ENCODE data around the gene EEF1A2. TPM values are rescaled to one million over a fixed set of nuclear protein-coding genes. Genes with fewer than 3 reads are reported as not detected.

EEF1A2 gene
- total and polyA plus RNA-seq, 10 donors = 0.39 to 1.4 (median 0.54) TPM

Other genes starting within 250 kb of the EEF1A2 start
- not detected for gene NKAIN4, start 244.6 kb downstream of the EEF1A2 start, total RNA-seq
- gene NKAIN4, start 244.6 kb downstream of the EEF1A2 start, polyA plus RNA-seq = under 1 TPM in 1 of 3 donors, not detected in 2; 0.09 TPM
- gene ARFGAP1, start 226.3 kb downstream of the EEF1A2 start, total RNA-seq = 100 to 1,000 TPM in 3 of 7 donors, 10 to 100 TPM in 4; 51.9 to 105 (median 91.7) TPM
- gene ARFGAP1, start 226.3 kb downstream of the EEF1A2 start, polyA plus RNA-seq = 100 to 1,000 TPM in 2 of 3 donors, 10 to 100 TPM in 1; 44.4 to 165 (median 112) TPM
- gene COL20A1, start 205.9 kb downstream of the EEF1A2 start, total RNA-seq = 1 to 10 TPM in 2 of 7 donors, under 1 TPM in 3, not detected in 2; 0.23 to 2.1 (median 0.77) TPM
- gene COL20A1, start 205.9 kb downstream of the EEF1A2 start, polyA plus RNA-seq = under 1 TPM; 0.12 to 0.77 (median 0.43) TPM
- 10 to 100 TPM in 1 of 7 donors, 1 to 10 TPM in 4, under 1 TPM in 2; 0.74 to 13.8 (median 1.7) TPM for gene CHRNA4, start 137.7 kb downstream of the EEF1A2 start, total RNA-seq
- gene CHRNA4, start 137.7 kb downstream of the EEF1A2 start, polyA plus RNA-seq = under 1 TPM in 2 of 3 donors, not detected in 1; 0.15 to 0.86 TPM
- gene KCNQ2, start 26.4 kb downstream of the EEF1A2 start, total RNA-seq = 1 to 10 TPM in 2 of 7 donors, under 1 TPM in 3, not detected in 2; 0.26 to 3.5 (median 0.65) TPM
- gene KCNQ2, start 26.4 kb downstream of the EEF1A2 start, polyA plus RNA-seq = under 1 TPM; 0.13 to 0.39 (median 0.39) TPM
- gene PPDPF, start 21.7 kb upstream of the EEF1A2 start, total RNA-seq = 100 to 1,000 TPM in 4 of 7 donors, 10 to 100 TPM in 3; 68.8 to 167 (median 105) TPM
- gene PPDPF, start 21.7 kb upstream of the EEF1A2 start, polyA plus RNA-seq = 100 to 1,000 TPM; 123 to 275 (median 186) TPM
- gene PTK6, start 38.3 kb upstream of the EEF1A2 start, total RNA-seq = 1 to 10 TPM in 1 of 7 donors, under 1 TPM in 6; 0.20 to 1.0 (median 0.77) TPM
- under 1 TPM; 0.55 to 0.72 (median 0.64) TPM for gene PTK6, start 38.3 kb upstream of the EEF1A2 start, polyA plus RNA-seq
- 1 to 10 TPM in 4 of 7 donors, under 1 TPM in 1, not detected in 2; 0.46 to 1.5 (median 1.2) TPM for gene SRMS, start 48.7 kb upstream of the EEF1A2 start, total RNA-seq
- gene SRMS, start 48.7 kb upstream of the EEF1A2 start, polyA plus RNA-seq = under 1 TPM; 0.07 to 0.19 (median 0.12) TPM
- gene FNDC11, start 55.1 kb upstream of the EEF1A2 start, total RNA-seq = 1 to 10 TPM in 4 of 7 donors, under 1 TPM in 3; 0.33 to 2.0 (median 1.0) TPM
- gene FNDC11, start 55.1 kb upstream of the EEF1A2 start, polyA plus RNA-seq = 1 to 10 TPM in 1 of 3 donors, under 1 TPM in 2; 0.91 to 1.8 (median 0.98) TPM
- 100 to 1,000 TPM in 1 of 7 donors, 10 to 100 TPM in 6; 56.5 to 120 (median 66.0) TPM for gene HELZ2, start 75.2 kb upstream of the EEF1A2 start, total RNA-seq
- gene HELZ2, start 75.2 kb upstream of the EEF1A2 start, polyA plus RNA-seq = 10 to 100 TPM in 1 of 3 donors, 1 to 10 TPM in 2; 4.3 to 21.2 (median 5.7) TPM
- gene GMEB2, start 128.0 kb upstream of the EEF1A2 start, total RNA-seq = 10 to 100 TPM; 11.1 to 15.0 (median 13.9) TPM
- 10 to 100 TPM in 2 of 3 donors, 1 to 10 TPM in 1; 8.6 to 12.9 (median 10.4) TPM for gene GMEB2, start 128.0 kb upstream of the EEF1A2 start, polyA plus RNA-seq
- 10 to 100 TPM; 16.1 to 57.0 (median 44.0) TPM for gene STMN3, start 154.3 kb upstream of the EEF1A2 start, total RNA-seq
- gene STMN3, start 154.3 kb upstream of the EEF1A2 start, polyA plus RNA-seq = 10 to 100 TPM; 21.2 to 38.9 (median 24.6) TPM
- 10 to 100 TPM; 36.4 to 49.8 (median 43.2) TPM for gene RTEL1, start 159.2 kb upstream of the EEF1A2 start, total RNA-seq
- 10 to 100 TPM in 2 of 3 donors, 1 to 10 TPM in 1; 7.3 to 23.1 (median 19.1) TPM for gene RTEL1, start 159.2 kb upstream of the EEF1A2 start, polyA plus RNA-seq
- 100 to 1,000 TPM in 1 of 7 donors, 10 to 100 TPM in 5, 1 to 10 TPM in 1; 8.9 to 104 (median 41.0) TPM for gene TNFRSF6B, start 197.6 kb upstream of the EEF1A2 start, total RNA-seq
- 10 to 100 TPM; 12.3 to 28.1 (median 23.8) TPM for gene TNFRSF6B, start 197.6 kb upstream of the EEF1A2 start, polyA plus RNA-seq
- 10 to 100 TPM; 36.7 to 84.2 (median 60.8) TPM for gene ARFRP1, start 208.9 kb upstream of the EEF1A2 start, total RNA-seq
- 100 to 1,000 TPM in 1 of 3 donors, 10 to 100 TPM in 2; 64.5 to 118 (median 83.8) TPM for gene ARFRP1, start 208.9 kb upstream of the EEF1A2 start, polyA plus RNA-seq
- 10 to 100 TPM; 23.6 to 45.7 (median 38.1) TPM for gene ZGPAT, start 209.0 kb upstream of the EEF1A2 start, total RNA-seq
- gene ZGPAT, start 209.0 kb upstream of the EEF1A2 start, polyA plus RNA-seq = 10 to 100 TPM; 27.6 to 72.8 (median 50.0) TPM
- 10 to 100 TPM; 24.0 to 93.4 (median 39.0) TPM for gene LIME1, start 237.6 kb upstream of the EEF1A2 start, total RNA-seq
- gene LIME1, start 237.6 kb upstream of the EEF1A2 start, polyA plus RNA-seq = 10 to 100 TPM; 56.2 to 96.6 (median 80.4) TPM
- 100 to 1,000 TPM in 1 of 7 donors, 10 to 100 TPM in 6; 39.9 to 107 (median 64.8) TPM for gene SLC2A4RG, start 240.7 kb upstream of the EEF1A2 start, total RNA-seq
- gene SLC2A4RG, start 240.7 kb upstream of the EEF1A2 start, polyA plus RNA-seq = 10 to 100 TPM; 27.5 to 44.0 (median 34.3) TPM

Data from spleen (tissue), 10 donors.